ENCODE results near the gene UNG.
"Not testable (repeated sequence)": the region's sequence is repeated elsewhere in the genome, so short reads cannot be mapped to it uniquely, and the experiment has no call there.

DNA sequence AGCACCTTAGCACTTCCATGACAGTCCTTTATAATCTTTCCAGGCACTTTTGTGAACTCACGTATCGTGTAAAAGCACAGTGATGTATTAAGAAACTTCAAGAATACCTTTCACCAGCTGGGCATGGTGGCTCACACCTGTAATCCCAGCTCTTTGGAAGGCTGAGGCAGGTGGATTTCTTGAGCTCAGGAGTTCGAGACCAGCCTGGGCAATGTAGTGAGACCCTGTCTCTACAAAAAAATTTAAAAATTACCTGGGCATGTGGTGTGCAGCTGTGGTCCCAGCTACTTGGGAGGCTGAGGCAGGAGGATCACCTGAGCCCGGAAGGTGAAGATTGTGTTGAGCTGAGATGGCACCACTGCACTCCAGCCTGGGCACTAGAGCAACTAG lies 43.3 kb upstream of the UNG start:
- TF ChIP-seq, protein P1, sequence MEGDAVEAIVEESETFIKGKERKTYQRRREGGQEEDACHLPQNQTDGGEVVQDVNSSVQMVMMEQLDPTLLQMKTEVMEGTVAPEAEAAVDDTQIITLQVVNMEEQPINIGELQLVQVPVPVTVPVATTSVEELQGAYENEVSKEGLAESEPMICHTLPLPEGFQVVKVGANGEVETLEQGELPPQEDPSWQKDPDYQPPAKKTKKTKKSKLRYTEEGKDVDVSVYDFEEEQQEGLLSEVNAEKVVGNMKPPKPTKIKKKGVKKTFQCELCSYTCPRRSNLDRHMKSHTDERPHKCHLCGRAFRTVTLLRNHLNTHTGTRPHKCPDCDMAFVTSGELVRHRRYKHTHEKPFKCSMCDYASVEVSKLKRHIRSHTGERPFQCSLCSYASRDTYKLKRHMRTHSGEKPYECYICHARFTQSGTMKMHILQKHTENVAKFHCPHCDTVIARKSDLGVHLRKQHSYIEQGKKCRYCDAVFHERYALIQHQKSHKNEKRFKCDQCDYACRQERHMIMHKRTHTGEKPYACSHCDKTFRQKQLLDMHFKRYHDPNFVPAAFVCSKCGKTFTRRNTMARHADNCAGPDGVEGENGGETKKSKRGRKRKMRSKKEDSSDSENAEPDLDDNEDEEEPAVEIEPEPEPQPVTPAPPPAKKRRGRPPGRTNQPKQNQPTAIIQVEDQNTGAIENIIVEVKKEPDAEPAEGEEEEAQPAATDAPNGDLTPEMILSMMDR (IDR thresholded peaks at IDR 0.05): not testable (repeated sequence)
- not testable (repeated sequence) for TF ChIP-seq POLR2A (IDR thresholded peaks at IDR 0.05)
